Left colon (tissue), 2 donors: ENCODE measurements around the gene PCDHGB1. TPM values are rescaled to one million over a fixed set of nuclear protein-coding genes. Genes with fewer than 3 reads are reported as not detected.
"Not testable (repeated sequence)": the region's sequence is repeated elsewhere in the genome, so short reads cannot be mapped to it uniquely, and the experiment has no call there.

Source experiments
- ATAC-seq: fragments of 200-7000 bp; cut with Tn5 transposase; one replicate; pipeline ENCODE4 v1.9.1; 2020; ENCODE audit warnings: mild to moderate bottlenecking, moderate library complexity
- DNase-seq, 2 donors: peaks; one replicate each; pipeline ENCODE4 v3.0.0-alpha.2; 2020
- intact Hi-C, 2 donors: fragments of 100-400 bp; cut with DNase I in 1 of 2; cut with micrococcal nuclease in 1 of 2; formaldehyde crosslinking; loops; one replicate each; pipeline versions ENCODE4 v1.11.2 to v1.14.0; 2022; cut with DNase I, micrococcal nuclease
- total RNA-seq, 2 donors: library from RNA; stranded (reverse); fragmentation: NEBNext Ultra II Directional; extraction: Animal tissue kit (Norgen Biotek cat#: 25700); gene quantifications; one replicate each; pipeline ENCODE4 v1.2.1, GENCODE V29; 2021
- donor health status: DM: no; HTN: no; CAD: no.
- donor health status: DM: yes; HTN: yes; CAD: no.

PCDHGB1 gene
- total RNA-seq, 2 donors from 2014 or later: 0.79 to 1.1 TPM

DNA sequence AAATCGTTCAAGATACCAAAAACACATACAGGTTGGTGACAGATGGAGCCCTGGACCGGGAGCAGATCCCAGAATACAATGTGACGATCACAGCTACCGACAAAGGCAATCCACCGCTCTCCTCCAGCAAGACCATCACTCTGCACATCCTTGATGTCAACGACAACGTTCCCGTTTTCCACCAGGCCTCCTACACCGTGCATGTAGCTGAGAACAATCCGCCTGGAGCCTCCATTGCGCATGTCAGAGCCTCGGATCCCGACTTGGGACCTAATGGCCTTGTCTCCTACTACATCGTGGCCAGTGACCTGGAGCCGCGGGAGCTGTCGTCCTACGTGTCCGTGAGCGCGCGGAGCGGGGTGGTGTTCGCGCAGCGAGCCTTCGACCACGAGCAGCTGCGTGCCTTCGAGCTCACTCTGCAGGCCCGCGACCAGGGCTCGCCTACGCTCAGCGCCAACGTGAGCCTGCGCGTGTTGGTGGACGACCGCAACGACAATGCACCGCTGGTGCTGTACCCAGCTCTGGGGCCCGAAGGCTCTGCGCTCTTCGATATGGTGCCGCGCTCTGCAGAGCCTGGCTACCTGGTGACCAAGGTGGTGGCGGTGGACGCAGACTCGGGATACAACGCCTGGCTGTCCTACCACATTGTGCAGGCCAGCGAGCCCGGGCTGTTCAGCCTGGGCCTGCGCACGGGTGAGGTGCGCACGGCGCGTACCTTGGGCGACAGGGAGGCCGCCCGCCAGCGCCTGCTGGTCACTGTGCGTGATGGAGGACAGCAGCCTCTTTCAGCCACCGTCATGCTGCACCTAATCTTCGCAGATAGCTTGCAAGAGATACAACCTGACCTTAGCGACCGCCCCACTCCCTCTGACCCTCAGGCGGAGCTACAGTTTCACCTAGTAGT is 21.9 kb downstream of the PCDHGB1 start:
- intact Hi-C loops: no loop called here
- ATAC-seq (no peak), DNase-seq (no peak)

DNA sequence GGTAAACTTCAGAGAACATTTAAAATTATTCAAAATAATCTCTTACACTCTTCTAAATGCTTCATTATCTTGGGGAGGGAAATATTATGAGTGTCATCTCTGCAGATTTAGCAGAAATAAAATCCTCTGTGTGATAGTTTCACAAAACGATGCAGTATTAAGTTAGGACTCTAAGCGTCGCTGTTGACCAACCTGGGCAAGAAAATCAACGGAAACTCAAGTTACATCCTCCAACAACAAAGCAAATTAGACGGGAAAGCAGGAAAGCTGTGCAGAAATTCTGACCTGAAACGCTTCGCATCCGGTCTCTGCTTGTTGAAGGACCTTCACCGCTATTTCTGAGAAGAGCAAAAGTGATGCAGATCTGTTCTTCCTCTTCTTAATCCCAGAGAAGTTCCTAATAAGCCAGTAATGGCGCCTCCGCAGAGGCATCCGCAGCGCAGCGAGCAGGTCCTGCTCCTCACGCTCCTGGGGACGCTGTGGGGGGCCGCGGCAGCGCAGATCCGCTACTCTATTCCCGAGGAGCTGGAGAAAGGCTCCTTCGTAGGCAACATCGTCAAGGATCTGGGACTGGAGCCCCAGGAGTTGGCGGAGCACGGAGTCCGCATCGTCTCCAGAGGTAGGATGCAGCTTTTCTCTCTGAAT is 23.9 kb downstream of the PCDHGB1 start, which contains the start of gene PCDHGA6:
TSS of gene PCDHGA6 (plus strand) at position 219 of the 645 bp plus-strand sequence. CDS start at position 412, 193 bp downstream.
- DNase-seq (no peak), ATAC-seq (no peak)
- intact Hi-C loops: no loop called here

DNA sequence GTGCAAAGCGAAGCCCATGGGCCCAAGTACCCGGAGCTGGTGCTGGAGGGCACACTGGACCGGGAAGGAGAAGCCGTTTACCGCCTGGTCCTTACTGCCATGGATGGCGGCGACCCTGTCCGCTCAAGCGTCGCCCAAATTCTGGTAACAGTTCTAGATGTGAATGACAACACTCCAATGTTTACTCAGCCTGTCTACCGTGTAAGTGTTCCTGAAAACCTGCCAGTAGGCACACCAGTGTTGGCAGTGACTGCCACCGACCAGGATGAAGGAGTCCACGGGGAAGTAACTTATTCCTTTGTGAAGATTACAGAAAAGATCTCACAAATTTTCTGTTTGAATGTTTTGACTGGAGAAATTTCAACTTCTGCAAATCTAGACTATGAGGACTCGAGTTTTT is 24.7 kb downstream of the PCDHGB1 start:
- ATAC-seq (no peak), DNase-seq (no peak)
- intact Hi-C loops: no loop called here

DNA sequence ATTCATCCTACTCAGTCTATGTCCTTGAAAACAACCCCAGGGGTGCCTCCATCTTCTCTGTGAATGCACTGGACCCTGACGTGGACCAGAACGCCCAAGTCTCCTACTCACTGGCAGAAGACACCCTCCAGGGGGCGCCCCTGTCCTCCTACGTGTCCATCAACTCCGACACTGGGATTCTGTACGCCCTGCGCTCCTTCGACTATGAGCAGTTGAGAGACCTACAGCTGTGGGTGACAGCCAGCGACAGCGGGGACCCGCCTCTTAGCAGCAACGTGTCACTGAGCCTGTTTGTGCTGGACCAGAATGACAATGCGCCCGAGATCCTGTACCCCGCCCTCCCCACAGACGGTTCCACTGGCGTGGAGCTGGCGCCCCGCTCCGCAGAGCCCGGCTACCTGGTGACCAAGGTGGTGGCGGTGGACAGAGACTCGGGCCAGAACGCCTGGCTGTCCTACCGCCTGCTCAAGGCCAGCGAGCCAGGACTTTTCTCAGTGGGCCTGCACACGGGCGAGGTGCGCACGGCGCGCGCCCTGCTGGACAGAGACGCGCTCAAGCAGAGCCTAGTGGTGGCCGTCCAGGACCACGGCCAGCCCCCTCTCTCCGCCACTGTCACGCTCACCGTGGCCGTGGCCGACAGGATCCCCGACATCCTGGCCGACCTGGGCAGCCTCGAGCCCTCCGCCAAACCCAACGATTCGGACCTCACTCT is 25.7 kb downstream of the PCDHGB1 start:
- intact Hi-C loops, DNase-seq, ATAC-seq: not testable (repeated sequence)

DNA sequence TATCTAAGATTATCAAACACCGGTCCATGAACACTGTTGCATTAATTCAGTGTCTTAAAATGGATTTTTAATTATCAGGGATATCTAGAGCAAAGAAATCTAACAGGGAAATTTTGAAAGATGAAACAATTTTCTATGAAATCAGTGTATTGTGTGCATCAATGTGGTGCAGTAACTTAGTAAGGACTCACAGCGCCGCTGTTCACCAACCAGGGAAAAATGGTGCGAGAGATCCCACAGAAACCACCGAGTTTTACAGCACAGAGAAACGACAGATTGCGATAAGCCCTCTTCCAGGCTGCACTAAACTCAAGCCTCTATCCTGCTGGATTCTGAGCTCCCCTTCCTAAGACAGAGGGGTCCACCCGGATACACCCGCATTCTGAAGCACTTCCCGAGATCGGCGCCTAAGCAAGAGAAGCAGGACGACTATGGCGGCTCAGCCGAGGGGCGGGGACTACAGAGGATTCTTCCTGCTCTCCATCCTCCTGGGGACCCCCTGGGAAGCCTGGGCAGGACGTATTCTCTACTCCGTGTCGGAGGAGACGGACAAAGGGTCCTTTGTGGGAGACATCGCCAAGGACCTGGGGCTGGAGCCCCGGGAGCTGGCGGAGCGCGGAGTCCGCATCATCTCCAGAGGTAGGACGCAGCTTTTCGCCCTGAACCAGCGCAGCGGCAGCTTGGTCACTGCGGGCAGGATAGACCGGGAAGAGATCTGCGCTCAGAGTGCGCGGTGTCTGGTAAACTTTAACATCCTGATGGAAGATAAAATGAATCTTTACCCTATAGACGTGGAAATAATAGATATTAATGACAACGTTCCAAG is 32.8 kb downstream of the PCDHGB1 start, which contains the start of gene PCDHGA7:
TSS of gene PCDHGA7 (plus strand) at position 274 of the 826 bp plus-strand sequence. CDS start at position 432, 158 bp downstream.
- peak in 1 of 2 donors; percentile 17 for DNase-seq
- no peak for ATAC-seq
- intact Hi-C loops: no loop called here

DNA sequence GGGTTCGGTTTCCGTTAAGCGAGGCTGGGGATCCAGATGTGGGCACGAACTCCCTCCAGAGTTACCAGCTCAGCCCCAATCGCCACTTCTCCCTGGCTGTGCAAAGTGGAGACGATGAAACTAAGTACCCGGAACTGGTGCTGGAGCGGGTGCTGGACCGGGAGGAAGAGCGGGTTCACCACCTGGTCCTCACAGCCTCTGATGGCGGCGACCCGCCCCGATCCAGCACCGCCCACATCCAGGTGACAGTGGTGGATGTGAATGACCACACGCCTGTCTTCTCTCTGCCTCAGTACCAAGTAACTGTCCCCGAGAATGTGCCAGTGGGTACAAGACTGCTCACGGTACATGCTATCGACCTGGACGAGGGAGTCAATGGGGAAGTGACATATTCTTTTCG is 33.4 kb downstream of the PCDHGB1 start:
- ATAC-seq (no peak), DNase-seq (peak in 1 of 2 donors; percentile 9)
- intact Hi-C loops: no loop called here

DNA sequence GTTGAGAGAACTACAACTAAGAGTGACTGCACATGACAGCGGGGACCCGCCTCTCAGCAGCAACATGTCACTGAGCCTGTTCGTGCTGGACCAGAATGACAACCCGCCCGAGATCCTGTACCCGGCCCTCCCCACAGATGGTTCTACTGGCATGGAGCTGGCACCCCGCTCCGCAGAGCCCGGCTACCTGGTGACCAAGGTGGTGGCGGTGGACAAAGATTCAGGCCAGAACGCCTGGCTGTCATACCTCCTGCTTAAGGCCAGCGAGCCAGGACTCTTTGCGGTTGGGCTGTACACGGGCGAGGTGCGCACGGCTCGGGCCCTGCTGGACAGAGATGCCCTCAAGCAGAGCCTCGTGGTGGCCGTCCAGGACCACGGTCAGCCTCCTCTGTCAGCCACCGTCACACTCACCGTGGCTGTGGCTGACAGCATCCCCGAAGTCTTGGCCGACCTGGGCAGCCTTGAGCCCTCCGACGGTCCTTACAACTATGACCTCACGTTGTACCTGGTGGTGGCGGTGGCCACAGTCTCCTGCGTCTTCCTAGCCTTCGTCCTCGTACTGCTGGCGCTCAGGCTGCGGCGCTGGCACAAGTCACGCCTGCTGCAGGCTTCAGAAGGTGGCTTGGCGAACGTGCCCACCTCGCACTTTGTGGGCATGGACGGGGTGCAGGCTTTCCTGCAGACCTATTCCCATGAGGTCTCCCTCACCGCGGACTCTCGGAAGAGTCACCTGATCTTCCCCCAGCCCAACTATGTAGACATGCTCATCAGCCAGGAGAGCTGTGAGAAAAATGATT is 34.8 kb downstream of the PCDHGB1 start:
- DNase-seq (peak in 1 of 2 donors; percentile 17), ATAC-seq (no peak)
- intact Hi-C loops: no loop called here

DNA sequence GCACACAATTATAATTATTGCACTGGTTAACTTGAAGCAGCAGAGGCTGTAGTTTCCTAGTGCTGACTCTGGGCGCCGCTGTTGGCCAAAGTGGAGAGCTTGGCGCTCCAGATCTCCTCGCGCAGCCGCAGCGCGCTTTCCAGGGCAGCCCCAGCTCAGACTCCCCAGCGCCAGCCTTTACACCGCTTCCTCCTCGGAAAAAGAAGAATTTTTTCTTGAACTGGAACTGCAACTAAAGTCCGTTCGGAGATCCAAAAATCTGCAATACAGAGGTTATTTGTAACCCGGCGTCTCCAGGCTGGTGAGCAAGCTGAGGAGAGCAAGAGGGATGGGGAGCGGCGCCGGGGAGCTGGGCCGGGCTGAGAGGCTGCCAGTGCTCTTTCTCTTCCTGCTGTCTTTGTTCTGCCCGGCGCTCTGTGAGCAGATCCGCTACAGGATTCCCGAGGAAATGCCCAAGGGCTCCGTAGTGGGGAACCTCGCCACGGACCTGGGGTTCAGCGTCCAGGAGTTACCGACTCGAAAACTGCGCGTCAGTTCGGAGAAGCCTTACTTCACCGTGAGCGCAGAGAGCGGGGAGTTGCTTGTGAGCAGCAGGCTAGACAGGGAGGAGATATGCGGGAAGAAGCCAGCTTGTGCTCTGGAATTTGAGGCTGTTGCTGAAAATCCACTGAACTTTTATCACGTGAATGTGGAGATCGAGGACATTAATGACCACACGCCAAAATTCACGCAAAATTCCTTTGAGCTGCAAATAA is 37.8 kb downstream of the PCDHGB1 start, which contains the start of gene PCDHGB4:
TSS of gene PCDHGB4 (plus strand) at position 142 of the 755 bp plus-strand sequence. CDS start at position 329, 187 bp downstream.
- DNase-seq, intact Hi-C loops: not testable (repeated sequence)
- ATAC-seq: peak; percentile 64

DNA sequence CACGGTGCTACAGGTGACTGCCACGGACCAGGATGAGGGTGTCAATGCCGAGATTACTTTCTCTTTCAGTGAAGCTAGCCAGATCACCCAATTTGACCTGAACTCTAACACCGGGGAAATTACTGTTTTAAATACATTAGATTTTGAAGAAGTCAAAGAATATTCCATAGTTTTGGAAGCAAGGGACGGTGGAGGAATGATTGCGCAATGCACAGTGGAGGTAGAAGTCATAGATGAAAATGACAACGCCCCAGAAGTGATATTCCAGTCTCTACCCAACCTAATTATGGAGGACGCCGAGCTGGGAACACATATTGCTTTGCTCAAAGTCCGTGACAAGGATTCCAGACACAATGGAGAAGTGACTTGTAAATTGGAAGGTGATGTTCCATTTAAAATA is 38.8 kb downstream of the PCDHGB1 start:
- ATAC-seq (no peak), DNase-seq (no peak)
- intact Hi-C loops: no loop called here

DNA sequence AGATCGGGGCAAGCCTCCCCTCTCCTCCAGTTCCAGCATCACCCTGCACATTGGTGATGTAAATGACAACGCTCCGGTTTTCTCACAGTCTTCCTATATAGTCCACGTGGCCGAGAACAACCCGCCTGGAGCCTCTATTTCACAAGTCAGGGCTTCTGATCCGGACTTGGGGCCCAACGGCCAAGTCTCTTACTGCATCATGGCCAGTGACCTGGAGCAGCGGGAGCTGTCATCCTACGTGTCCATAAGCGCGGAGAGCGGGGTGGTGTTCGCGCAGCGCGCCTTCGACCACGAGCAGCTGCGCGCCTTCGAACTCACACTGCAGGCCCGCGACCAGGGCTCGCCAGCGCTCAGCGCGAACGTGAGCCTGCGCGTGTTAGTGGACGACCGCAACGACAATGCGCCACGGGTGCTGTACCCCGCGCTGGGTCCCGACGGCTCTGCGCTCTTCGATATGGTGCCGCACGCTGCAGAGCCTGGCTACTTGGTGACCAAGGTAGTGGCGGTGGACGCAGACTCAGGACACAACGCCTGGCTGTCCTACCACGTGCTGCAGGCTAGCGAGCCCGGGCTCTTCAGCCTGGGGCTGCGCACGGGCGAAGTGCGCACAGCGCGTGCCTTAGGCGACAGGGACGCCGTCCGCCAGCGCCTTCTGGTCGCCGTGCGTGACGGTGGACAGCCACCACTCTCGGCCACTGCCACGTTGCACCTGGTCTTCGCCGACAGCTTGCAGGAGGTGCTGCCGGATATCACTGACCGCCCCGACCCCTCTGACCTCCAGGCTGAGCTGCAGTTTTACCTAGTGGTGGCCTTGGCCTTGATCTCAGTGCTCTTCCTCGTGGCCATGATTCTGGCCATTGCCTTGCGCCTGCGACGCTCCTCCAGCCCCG is 39.5 kb downstream of the PCDHGB1 start:
- DNase-seq: no peak
- ATAC-seq: no peak

DNA sequence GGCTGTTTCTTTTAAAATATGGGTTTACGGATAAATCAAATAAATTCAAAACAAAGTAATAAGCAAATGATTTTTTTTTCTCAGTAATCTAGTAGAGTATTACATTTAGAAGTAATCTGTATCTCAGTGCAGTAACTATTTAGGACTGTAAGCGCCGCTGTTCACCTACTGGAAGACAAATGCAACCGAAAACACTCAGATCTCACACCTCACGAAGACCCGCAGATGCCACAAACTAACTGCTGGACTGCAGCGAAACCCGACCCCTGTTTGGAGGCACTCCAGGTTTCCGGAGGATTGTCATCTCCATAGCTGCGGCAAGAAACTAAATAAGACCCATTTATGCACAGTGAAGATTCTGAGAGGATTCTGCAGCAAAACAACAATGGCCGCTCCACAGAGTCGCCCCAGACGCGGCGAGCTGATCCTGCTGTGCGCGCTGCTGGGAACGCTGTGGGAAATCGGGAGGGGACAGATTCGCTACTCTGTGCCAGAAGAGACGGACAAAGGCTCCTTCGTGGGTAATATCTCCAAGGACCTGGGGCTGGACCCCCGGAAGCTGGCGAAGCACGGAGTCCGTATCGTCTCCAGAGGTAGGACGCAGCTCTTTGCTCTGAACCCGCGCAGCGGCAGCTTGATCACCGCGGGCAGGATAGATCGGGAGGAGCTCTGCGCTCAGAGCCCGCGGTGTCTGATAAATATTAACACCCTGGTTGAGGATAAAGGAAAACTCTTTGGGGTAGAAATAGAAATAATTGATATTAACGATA is 42.7 kb downstream of the PCDHGB1 start, which contains the start of gene PCDHGA8:
TSS of gene PCDHGA8 (plus strand) at position 205 of the 770 bp plus-strand sequence. CDS start at position 386, 181 bp downstream.
- intact Hi-C loops: loop anchor here in 1 of 2 donors (10.0 kb wide), 1 partner anchor 48 kb away; the partner anchor contains the start of gene PCDHGA3
- ATAC-seq (no peak), DNase-seq (no peak)

More for the DNA sequence above, 39.5 kb downstream of the PCDHGB1 start:
- intact Hi-C loops: loop anchor here in 1 of 2 donors (10.0 kb wide), 1 partner anchor 45 kb away; the partner anchor contains the start of gene PCDHGA3

DNA sequence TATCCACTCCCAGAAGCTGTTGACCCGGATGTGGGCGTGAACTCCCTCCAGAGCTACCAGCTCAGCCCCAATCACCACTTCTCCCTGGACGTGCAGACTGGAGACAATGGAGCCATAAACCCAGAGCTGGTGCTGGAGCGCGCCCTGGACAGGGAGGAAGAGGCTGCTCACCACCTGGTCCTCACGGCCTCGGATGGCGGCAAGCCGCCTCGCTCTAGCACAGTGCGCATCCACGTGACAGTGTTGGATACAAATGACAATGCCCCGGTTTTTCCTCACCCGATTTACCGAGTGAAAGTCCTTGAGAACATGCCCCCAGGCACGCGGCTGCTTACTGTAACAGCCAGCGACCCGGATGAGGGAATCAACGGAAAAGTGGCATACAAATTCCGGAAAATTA is 43.4 kb downstream of the PCDHGB1 start:
- intact Hi-C loops: loop anchor here in 1 of 2 donors (10.0 kb wide), 1 partner anchor 48 kb away; the partner anchor contains the start of gene PCDHGA3
- no peak for ATAC-seq
- DNase-seq: no peak

DNA sequence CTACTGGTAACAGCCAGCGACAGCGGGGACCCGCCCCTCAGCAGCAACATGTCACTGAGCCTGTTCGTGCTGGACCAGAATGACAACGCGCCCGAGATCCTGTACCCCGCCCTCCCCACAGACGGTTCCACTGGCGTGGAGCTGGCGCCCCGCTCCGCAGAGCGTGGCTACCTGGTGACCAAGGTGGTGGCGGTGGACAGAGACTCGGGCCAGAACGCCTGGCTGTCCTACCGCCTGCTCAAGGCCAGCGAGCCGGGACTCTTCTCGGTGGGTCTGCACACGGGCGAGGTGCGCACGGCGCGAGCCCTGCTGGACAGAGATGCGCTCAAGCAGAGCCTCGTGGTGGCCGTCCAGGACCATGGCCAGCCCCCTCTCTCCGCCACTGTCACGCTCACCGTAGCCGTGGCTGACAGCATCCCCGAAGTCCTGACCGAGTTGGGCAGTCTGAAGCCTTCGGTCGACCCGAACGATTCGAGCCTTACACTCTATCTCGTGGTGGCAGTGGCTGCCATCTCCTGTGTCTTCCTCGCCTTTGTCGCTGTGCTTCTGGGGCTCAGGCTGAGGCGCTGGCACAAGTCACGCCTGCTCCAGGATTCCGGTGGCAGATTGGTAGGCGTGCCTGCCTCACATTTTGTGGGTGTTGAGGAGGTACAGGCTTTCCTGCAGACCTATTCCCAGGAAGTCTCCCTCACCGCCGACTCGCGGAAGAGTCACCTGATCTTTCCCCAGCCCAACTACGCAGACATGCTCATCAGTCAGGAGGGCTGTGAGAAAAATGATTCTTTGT is 44.7 kb downstream of the PCDHGB1 start:
- DNase-seq, ATAC-seq: not testable (repeated sequence)
- intact Hi-C loops: loop anchor here in 1 of 2 donors (10.0 kb wide), 1 partner anchor 50 kb away; the partner anchor contains the start of gene PCDHGA3
